Measurements from ENCODE around the gene HCRTR2. TPM values are rescaled to one million over a fixed set of nuclear protein-coding genes. Genes with fewer than 3 reads are reported as not detected.

The HCRTR2 gene
- total RNA-seq, 1 donor from 2014 or later: not detected

DNA sequence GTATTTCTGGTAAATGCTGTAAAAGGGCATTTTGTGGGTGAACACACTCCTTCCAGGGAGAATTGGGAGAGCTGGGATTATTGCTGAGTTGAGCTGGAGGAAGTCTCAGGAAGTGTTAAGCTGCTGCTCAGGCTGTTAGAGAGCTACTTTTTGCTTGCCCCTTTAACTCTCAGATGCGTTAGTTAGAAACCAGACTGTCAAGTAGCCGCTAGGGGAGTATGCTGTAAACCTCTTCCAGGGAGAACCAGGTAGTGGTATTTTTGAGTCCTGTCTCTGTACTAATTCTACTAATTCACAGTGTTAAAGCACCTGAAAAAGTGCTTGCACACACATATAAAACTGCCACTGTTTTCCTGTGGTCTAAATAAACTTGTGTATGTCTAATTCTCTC lies 146.4 kb downstream of the HCRTR2 start:
- H3K4me3 ChIP-seq: no peak overlapping the region
- H3K9me3 ChIP-seq: no peaks in the 10 kb centered on the region
- TF ChIP-seq POLR2AphosphoS5 (IDR thresholded peaks at IDR 0.05; ENCODE audit: insufficient read depth in 1 of 2, low read depth in 1 of 2): no peak
- TF ChIP-seq POLR2A (IDR thresholded peaks at IDR 0.05): no peak
- TF ChIP-seq CTCF (IDR thresholded peaks at IDR 0.05): no peak
- intact Hi-C loops (cut with DNase I): no loop called here
- DNase-seq (ENCODE audit: extremely low spot score in 2 of 2): no peak
- no peak overlapping the region for H3K27ac ChIP-seq
- H3K36me3 ChIP-seq: no peaks in the 10 kb centered on the region
- no peaks in the 10 kb centered on the region for H3K4me1 ChIP-seq
- no peaks in the 10 kb centered on the region for H3K27me3 ChIP-seq

DNA sequence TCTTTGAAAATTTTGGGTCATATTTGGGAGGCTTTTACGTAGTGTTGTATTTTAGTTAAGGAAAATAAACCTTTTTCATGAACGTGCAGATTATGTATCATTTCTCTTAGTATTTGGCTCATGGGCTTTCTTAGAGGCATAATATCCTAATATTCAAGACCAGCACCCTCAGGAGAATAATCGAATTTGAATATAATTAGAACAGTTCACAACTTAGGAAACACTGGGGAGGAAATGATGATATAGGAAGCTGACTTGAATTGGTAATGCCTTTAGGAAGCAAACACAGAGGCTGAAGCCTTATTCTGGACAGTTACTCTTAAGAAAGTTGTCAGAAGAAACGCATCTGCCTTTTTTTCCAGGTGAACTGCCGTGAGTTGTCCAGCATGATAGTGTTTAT lies 152.9 kb downstream of the HCRTR2 start, which contains the start of gene GFRAL:
Gene GFRAL, plus strand, starts transcription at position 301 of the 400 bp plus-strand sequence. Its CDS starts 86 bp downstream, at position 387.
- H3K4me1 ChIP-seq: no peaks in the 10 kb centered on the region
- no peaks in the 10 kb centered on the region for H3K27me3 ChIP-seq
- H3K9me3 ChIP-seq: no peaks in the 10 kb centered on the region
- no peak within 1 kb of the TSS for H3K4me3 ChIP-seq
- no peak for DNase-seq (ENCODE audit: extremely low spot score in 2 of 2)
- TF ChIP-seq POLR2A (IDR thresholded peaks at IDR 0.05): no peak
- TF ChIP-seq CTCF (IDR thresholded peaks at IDR 0.05): no peak
- TF ChIP-seq POLR2AphosphoS5 (IDR thresholded peaks at IDR 0.05; ENCODE audit: insufficient read depth in 1 of 2, low read depth in 1 of 2): no peak
- no peak within 1 kb of the TSS for H3K27ac ChIP-seq
- H3K36me3 ChIP-seq: no peaks in the 10 kb centered on the region
- intact Hi-C loops (cut with DNase I): no loop called here

Other genes starting within 250 kb of the HCRTR2 start
- gene GFRAL, start 153.0 kb downstream of the HCRTR2 start, total RNA-seq: not detected

Data from vagina (tissue), 2 donors.